NCI-H1417 treated with DMSO at 0.1 percent for 48 hours (cell line): ENCODE data around the gene RPN2.

Source experiments
- DNase-seq: peaks from one replicate; lab custom pipeline; 2025; lab: John Stamatoyannopoulos, UW

The RPN2 gene

GRCh38 chr20:37243076-37243936, 64.2 kb downstream of the RPN2 start:
- no peak for DNase-seq

GRCh38 chr20:37243937-37244571, 64.9 kb downstream of the RPN2 start:
- DNase-seq, result no peak

GRCh38 chr20:37244572-37244957, 65.4 kb downstream of the RPN2 start:
- DNase-seq, result no peak

- DNase-seq, result peak; percentile 68
Observed at GRCh38 chr20:37245216-37246150, 66.4 kb downstream of the RPN2 start.

- no peak for DNase-seq
Observed at GRCh38 chr20:37246736-37247135, 67.6 kb downstream of the RPN2 start.

GRCh38 chr20:37247547-37247946, 68.4 kb downstream of the RPN2 start:
- no peak for DNase-seq

GRCh38 chr20:37249304-37249703, 70.2 kb downstream of the RPN2 start:
- no peak for DNase-seq

- DNase-seq, result no peak
Observed at GRCh38 chr20:37251825-37252477, 72.8 kb downstream of the RPN2 start.

GRCh38 chr20:37253087-37253486, 74.0 kb downstream of the RPN2 start:
- DNase-seq, result no peak

GRCh38 chr20:37254114-37254878, 75.2 kb downstream of the RPN2 start:
- no peak for DNase-seq

- DNase-seq, result no peak
Observed at GRCh38 chr20:37256286-37256685, 77.2 kb downstream of the RPN2 start.

GRCh38 chr20:37257530-37257929, 78.4 kb downstream of the RPN2 start:
- no peak for DNase-seq

GRCh38 chr20:37257988-37258387, 78.9 kb downstream of the RPN2 start:
- DNase-seq, result no peak

GRCh38 chr20:37259031-37259430, 79.9 kb downstream of the RPN2 start:
- DNase-seq, result no peak

GRCh38 chr20:37259865-37260264, 80.7 kb downstream of the RPN2 start:
- no peak for DNase-seq

GRCh38 chr20:37260923-37261322, 81.8 kb downstream of the RPN2 start:
- DNase-seq, result no peak

GRCh38 chr20:37261714-37262113, 82.6 kb downstream of the RPN2 start, which contains the start of gene GHRH:
TSS of gene GHRH (minus strand) at chr20:37261814. CDS start at chr20:37256889, 4,925 bp downstream.
- no peak for DNase-seq

- DNase-seq, result peak; percentile 51
Observed at GRCh38 chr20:37262505-37262904, 83.4 kb downstream of the RPN2 start.

GRCh38 chr20:37263686-37264085, 84.6 kb downstream of the RPN2 start:
- DNase-seq, result no peak

- DNase-seq, result no peak
Observed at GRCh38 chr20:37265152-37265551, 86.0 kb downstream of the RPN2 start.
